ENCODE results near the gene SUSD2.

DNA sequence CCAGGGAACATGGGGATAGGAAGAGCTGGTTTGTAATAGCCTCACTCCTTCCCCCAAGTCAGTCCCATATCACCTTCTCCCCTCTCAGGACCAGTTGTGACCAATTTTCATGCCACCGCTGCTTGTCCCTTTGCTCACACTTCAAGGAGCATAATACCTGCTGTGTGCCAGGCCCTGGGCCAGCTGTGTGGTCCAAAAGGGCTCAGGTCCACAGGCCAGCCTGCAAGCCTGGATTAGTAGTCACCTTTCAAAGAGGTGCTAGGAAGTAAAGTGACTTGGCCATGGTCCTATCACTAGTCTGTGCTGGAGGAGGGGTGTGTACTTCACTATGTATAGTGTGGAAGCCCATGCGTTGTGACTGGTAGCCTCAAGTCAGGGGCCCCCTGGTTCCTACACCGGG is 38.5 kb upstream of the SUSD2 start:
- no peak for TF ChIP-seq CTCF (IDR thresholded peaks at IDR 0.05; ENCODE audit: low read depth, low read length, poor library complexity, severe bottlenecking)
- TF ChIP-seq EZH2phosphoT487 (IDR thresholded peaks at IDR 0.05; ENCODE audit: borderline replicate concordance, low read length), result no peak
